Panc1 (cell line): ENCODE results near the gene RNF222.
"Not testable (repeated sequence)": the region's sequence is repeated elsewhere in the genome, so short reads cannot be mapped to it uniquely, and the experiment has no call there.

Experiments used
- CTCF ChIP-seq: fragments of 450-650 bp; IDR thresholded peaks from 2 replicates; pipeline ENCODE4 v1.5.1; 2017; ENCODE audit warnings: mild to moderate bottlenecking
- POLR2AphosphoS5 ChIP-seq: IDR thresholded peaks from 2 replicates; pipeline ENCODE4 v1.6.1; 2012; ENCODE audit warnings: mild to moderate bottlenecking, low read depth, low read length, moderate library complexity
- REST ChIP-seq, 2 experiments: IDR thresholded peaks; 2 replicates each; pipeline ENCODE4 v1.6.1; 2011 to 2012; ENCODE audit warnings: low read depth in 2 of 2, control low read depth in 1 of 2, low read length in 1 of 2, mild to moderate bottlenecking in 1 of 2, moderate library complexity in 1 of 2; ENCODE audit not compliant: insufficient read depth in 1 of 2
- SIN3A ChIP-seq: IDR thresholded peaks from 2 replicates; pipeline ENCODE4 v1.6.1; 2012; ENCODE audit warnings: low read depth, mild to moderate bottlenecking, low read length, moderate library complexity, borderline replicate concordance; ENCODE audit not compliant: insufficient read depth

- not testable (repeated sequence) for TF ChIP-seq CTCF; POLR2AphosphoS5; SIN3A; REST (IDR thresholded peaks at IDR 0.05; ENCODE audit: insufficient read depth in 1 of 2, low read depth in 2 of 2, low read length in 1 of 2)
These were observed 19.5 kb downstream of the RNF222 start for GRCh38 chr17:8378117-8378516.
